WTC11 (cell line): ENCODE measurements around the gene CUL9.

Experiments used
- GABPB1 ChIP-seq: sonication (generic); formaldehyde crosslinking; IDR thresholded peaks from 2 replicates; pipeline ENCODE4 v1.8.1; 2023; ENCODE audit warnings: mild to moderate bottlenecking, missing genetic modification reagents
- JUN ChIP-seq: sonication (generic); formaldehyde crosslinking; IDR thresholded peaks from 2 replicates; pipeline ENCODE4 v1.8.0; 2023; ENCODE audit warnings: mild to moderate bottlenecking, missing genetic modification reagents
- TCF7 ChIP-seq: sonication (generic); formaldehyde crosslinking; IDR thresholded peaks from 2 replicates; pipeline ENCODE4 v1.8.0; 2022; ENCODE audit warnings: mild to moderate bottlenecking, low read depth, missing genetic modification reagents, moderate library complexity
- TEAD1 ChIP-seq: sonication (generic); formaldehyde crosslinking; IDR thresholded peaks from 2 replicates; pipeline ENCODE4 v1.8.0; 2022; ENCODE audit warnings: mild to moderate bottlenecking, missing genetic modification reagents
- TF ChIP-seq, protein P1 (sequence below): sonication (generic); formaldehyde crosslinking; IDR thresholded peaks from 2 replicates; pipeline ENCODE4 v1.8.0; 2022; ENCODE audit warnings: mild to moderate bottlenecking, missing genetic modification reagents
- TF ChIP-seq, protein P2 (sequence below): fragments of 200-600 bp; IDR thresholded peaks from 2 replicates; pipeline ENCODE4 v1.8.0; 2022; ENCODE audit warnings: antibody characterized with exemption
- TF ChIP-seq, protein P3 (sequence below): sonication (generic); formaldehyde crosslinking; IDR thresholded peaks from 2 replicates; pipeline ENCODE4 v1.8.0; 2022; ENCODE audit warnings: mild to moderate bottlenecking, missing genetic modification reagents
- TF ChIP-seq, protein P4 (sequence below): sonication (generic); formaldehyde crosslinking; conservative IDR thresholded peaks from 2 replicates; pipeline ENCODE4 v1.8.1; 2022; ENCODE audit warnings: mild to moderate bottlenecking, missing genetic modification reagents
- TF ChIP-seq, protein P5 (sequence below): sonication (generic); formaldehyde crosslinking; IDR thresholded peaks from 2 replicates; pipeline ENCODE4 v1.8.1; 2022; ENCODE audit warnings: low read depth, mild to moderate bottlenecking, moderate library complexity, missing genetic modification reagents, borderline replicate concordance
- TF ChIP-seq, protein P6 (sequence below): sonication (generic); formaldehyde crosslinking; IDR thresholded peaks from 2 replicates; pipeline ENCODE4 v1.8.1; 2023; ENCODE audit warnings: mild to moderate bottlenecking, missing genetic modification reagents, moderate library complexity

DNA sequence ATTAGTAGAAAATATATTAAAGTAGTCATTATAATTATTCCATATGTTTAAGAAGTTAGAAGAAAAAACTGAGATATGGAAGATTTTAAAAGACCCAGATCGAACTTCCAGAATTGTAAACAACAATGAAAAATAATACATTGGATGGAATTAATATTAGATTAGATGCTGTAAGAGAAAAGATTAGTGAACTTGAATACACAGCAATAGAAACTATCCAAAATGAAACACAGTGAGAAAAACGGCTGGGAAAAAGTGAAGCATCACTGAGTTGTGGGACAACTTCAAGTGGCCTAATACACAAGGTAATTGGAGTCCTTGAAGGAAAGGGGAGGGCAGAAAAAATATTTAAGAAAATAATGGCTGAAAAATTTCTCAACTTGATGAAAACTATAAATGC is 57.1 kb downstream of the CUL9 start:
- TF ChIP-seq, protein P1, sequence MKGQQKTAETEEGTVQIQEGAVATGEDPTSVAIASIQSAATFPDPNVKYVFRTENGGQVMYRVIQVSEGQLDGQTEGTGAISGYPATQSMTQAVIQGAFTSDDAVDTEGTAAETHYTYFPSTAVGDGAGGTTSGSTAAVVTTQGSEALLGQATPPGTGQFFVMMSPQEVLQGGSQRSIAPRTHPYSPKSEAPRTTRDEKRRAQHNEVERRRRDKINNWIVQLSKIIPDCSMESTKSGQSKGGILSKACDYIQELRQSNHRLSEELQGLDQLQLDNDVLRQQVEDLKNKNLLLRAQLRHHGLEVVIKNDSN (CRISPR knock-in tag): no peak
- TF ChIP-seq, protein P2, sequence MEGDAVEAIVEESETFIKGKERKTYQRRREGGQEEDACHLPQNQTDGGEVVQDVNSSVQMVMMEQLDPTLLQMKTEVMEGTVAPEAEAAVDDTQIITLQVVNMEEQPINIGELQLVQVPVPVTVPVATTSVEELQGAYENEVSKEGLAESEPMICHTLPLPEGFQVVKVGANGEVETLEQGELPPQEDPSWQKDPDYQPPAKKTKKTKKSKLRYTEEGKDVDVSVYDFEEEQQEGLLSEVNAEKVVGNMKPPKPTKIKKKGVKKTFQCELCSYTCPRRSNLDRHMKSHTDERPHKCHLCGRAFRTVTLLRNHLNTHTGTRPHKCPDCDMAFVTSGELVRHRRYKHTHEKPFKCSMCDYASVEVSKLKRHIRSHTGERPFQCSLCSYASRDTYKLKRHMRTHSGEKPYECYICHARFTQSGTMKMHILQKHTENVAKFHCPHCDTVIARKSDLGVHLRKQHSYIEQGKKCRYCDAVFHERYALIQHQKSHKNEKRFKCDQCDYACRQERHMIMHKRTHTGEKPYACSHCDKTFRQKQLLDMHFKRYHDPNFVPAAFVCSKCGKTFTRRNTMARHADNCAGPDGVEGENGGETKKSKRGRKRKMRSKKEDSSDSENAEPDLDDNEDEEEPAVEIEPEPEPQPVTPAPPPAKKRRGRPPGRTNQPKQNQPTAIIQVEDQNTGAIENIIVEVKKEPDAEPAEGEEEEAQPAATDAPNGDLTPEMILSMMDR: no peak
- TF ChIP-seq, protein P3, sequence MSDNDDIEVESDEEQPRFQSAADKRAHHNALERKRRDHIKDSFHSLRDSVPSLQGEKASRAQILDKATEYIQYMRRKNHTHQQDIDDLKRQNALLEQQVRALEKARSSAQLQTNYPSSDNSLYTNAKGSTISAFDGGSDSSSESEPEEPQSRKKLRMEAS: no peak
- TF ChIP-seq, protein P4, sequence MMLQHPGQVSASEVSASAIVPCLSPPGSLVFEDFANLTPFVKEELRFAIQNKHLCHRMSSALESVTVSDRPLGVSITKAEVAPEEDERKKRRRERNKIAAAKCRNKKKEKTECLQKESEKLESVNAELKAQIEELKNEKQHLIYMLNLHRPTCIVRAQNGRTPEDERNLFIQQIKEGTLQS (CRISPR knock-in tag): no peak
- TF ChIP-seq JUN (CRISPR knock-in tag) (no peak), TEAD1 (CRISPR knock-in tag) (no peak), GABPB1 (CRISPR knock-in tag) (no peak), TCF7 (CRISPR knock-in tag) (no peak)
- TF ChIP-seq, protein P5, sequence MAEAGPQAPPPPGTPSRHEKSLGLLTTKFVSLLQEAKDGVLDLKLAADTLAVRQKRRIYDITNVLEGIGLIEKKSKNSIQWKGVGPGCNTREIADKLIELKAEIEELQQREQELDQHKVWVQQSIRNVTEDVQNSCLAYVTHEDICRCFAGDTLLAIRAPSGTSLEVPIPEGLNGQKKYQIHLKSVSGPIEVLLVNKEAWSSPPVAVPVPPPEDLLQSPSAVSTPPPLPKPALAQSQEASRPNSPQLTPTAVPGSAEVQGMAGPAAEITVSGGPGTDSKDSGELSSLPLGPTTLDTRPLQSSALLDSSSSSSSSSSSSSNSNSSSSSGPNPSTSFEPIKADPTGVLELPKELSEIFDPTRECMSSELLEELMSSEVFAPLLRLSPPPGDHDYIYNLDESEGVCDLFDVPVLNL (CRISPR knock-in tag): no peak
- TF ChIP-seq, protein P6, sequence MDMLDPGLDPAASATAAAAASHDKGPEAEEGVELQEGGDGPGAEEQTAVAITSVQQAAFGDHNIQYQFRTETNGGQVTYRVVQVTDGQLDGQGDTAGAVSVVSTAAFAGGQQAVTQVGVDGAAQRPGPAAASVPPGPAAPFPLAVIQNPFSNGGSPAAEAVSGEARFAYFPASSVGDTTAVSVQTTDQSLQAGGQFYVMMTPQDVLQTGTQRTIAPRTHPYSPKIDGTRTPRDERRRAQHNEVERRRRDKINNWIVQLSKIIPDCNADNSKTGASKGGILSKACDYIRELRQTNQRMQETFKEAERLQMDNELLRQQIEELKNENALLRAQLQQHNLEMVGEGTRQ (CRISPR knock-in tag): no peak
